Measurements from ENCODE around the gene ERICH6B. TPM values are rescaled to one million over a fixed set of nuclear protein-coding genes. Genes with fewer than 3 reads are reported as not detected.

Gene ERICH6B
- total RNA-seq, 6 experiments from 2014 or later, result not detected

- intact Hi-C loops (cut with DNase I), result no loop called here
- no peak overlapping the region for H3K27ac ChIP-seq
- H3K9me3 ChIP-seq, result no peaks in the 10 kb centered on the region
- no peaks in the 10 kb centered on the region for H3K36me3 ChIP-seq
- no peaks in the 10 kb centered on the region for H3K27me3 ChIP-seq
- ATAC-seq (no peak), DNase-seq (no peak)
- no peaks in the 10 kb centered on the region for H3K4me1 ChIP-seq
- WGBS (ENCODE audit: insufficient coverage, low coverage, low lambda C conversion rate, missing lambda C conversion rate), result 44% methylated on average over 3 of the region's 3 CpGs
- TF ChIP-seq POLR2A (IDR thresholded peaks at IDR 0.05) (no peak), CTCF (IDR thresholded peaks at IDR 0.05) (no peak)
- H3K4me3 ChIP-seq, result no peak overlapping the region
These were observed 51.3 kb downstream of the ERICH6B start for GRCh38 chr13:45564133-45564776.

- Histone ChIP-seq H3K4me3 (no peak overlapping the region), H3K27ac (no peak overlapping the region), H3K4me1 (no peaks in the 10 kb centered on the region), H3K36me3 (no peaks in the 10 kb centered on the region), H3K27me3 (no peaks in the 10 kb centered on the region), H3K9me3 (no peaks in the 10 kb centered on the region)
- WGBS (ENCODE audit: insufficient coverage, low coverage, low lambda C conversion rate, missing lambda C conversion rate), result 79% methylated on average over 3 of the region's 4 CpGs
- intact Hi-C loops (cut with DNase I), result no loop called here
- DNase-seq, result no peak
- ATAC-seq, result no peak
- TF ChIP-seq CTCF (IDR thresholded peaks at IDR 0.05), result no peak
- TF ChIP-seq POLR2A (IDR thresholded peaks at IDR 0.05), result no peak
These were observed 60.9 kb downstream of the ERICH6B start for GRCh38 chr13:45554604-45555109.

- Histone ChIP-seq H3K36me3 (no peaks in the 10 kb centered on the region), H3K4me1 (no peaks in the 10 kb centered on the region), H3K4me3 (no peak overlapping the region), H3K27ac (no peak overlapping the region), H3K27me3 (no peaks in the 10 kb centered on the region), H3K9me3 (no peaks in the 10 kb centered on the region)
- WGBS (ENCODE audit: insufficient coverage, low coverage, low lambda C conversion rate, missing lambda C conversion rate), result 47% methylated on average over 6 of the region's 6 CpGs
- no peak for TF ChIP-seq CTCF (IDR thresholded peaks at IDR 0.05)
- TF ChIP-seq POLR2A (IDR thresholded peaks at IDR 0.05), result no peak
- DNase-seq (no peak), ATAC-seq (no peak)
- intact Hi-C loops (cut with DNase I), result no loop called here
These were observed 67.3 kb downstream of the ERICH6B start for GRCh38 chr13:45548281-45548680.

- no peaks in the 10 kb centered on the region for H3K4me1 ChIP-seq
- WGBS (ENCODE audit: insufficient coverage, low coverage, low lambda C conversion rate, missing lambda C conversion rate), result 85% methylated on average over 4 of the region's 8 CpGs
- no peak overlapping the region for H3K4me3 ChIP-seq
- no peaks in the 10 kb centered on the region for H3K36me3 ChIP-seq
- intact Hi-C loops (cut with DNase I), result no loop called here
- no peak for ATAC-seq
- H3K27ac ChIP-seq, result no peak overlapping the region
- no peak for DNase-seq
- H3K9me3 ChIP-seq, result no peaks in the 10 kb centered on the region
- TF ChIP-seq POLR2A (IDR thresholded peaks at IDR 0.05), result no peak
- TF ChIP-seq CTCF (IDR thresholded peaks at IDR 0.05), result no peak
- no peaks in the 10 kb centered on the region for H3K27me3 ChIP-seq
These were observed 69.2 kb downstream of the ERICH6B start for GRCh38 chr13:45546410-45546765.
